K562 (cell line): ENCODE results near the gene IGF2R. TPM values are rescaled to one million over a fixed set of nuclear protein-coding genes. Genes with fewer than 3 reads are reported as not detected.

Experiments used
- CSDE1 ChIP-seq, 2 experiments: fragments of 450-650 bp; IDR thresholded peaks; 2 replicates each; pipeline ENCODE4 v1.6.1; 2016; ENCODE audit warnings: mild to moderate bottlenecking in 1 of 2
- DACH1 ChIP-seq: fragments of 450-650 bp; IDR thresholded peaks from 2 replicates; pipeline ENCODE4 v1.6.1; 2018; ENCODE audit not compliant: partially characterized antibody
- ESRRA ChIP-seq: fragments of 450-650 bp; IDR thresholded peaks from 2 replicates; pipeline ENCODE4 v1.6.1; 2014; ENCODE audit warnings: low read depth, mild to moderate bottlenecking, moderate library complexity, borderline replicate concordance
- FIP1L1 ChIP-seq: fragments of 200-400 bp; formaldehyde crosslinking; IDR thresholded peaks from 2 replicates; pipeline ENCODE4 v1.6.1; 2018; ENCODE audit warnings: mild to moderate bottlenecking, low read depth, low read length; ENCODE audit not compliant: poor library complexity, severe bottlenecking
- HDAC1 ChIP-seq, 2 experiments: fragments of 450-650 bp; IDR thresholded peaks; 2 replicates each; pipeline ENCODE4 v1.6.1; 2016 to 2017; ENCODE audit warnings: inconsistent platforms in 1 of 2, mild to moderate bottlenecking in 1 of 2, moderate library complexity in 1 of 2
- HDAC2 ChIP-seq: fragments of 450-650 bp; IDR thresholded peaks from 2 replicates; pipeline ENCODE4 v1.6.1; 2016; ENCODE audit warnings: mild to moderate bottlenecking
- KDM5B ChIP-seq: fragments of 200-600 bp; sonication (generic); IDR thresholded peaks from 2 replicates; pipeline ENCODE4 v1.6.1; 2012; ENCODE audit warnings: low read depth, mild to moderate bottlenecking, moderate library complexity, low read length, control low read depth, inconsistent platforms; ENCODE audit not compliant: insufficient replicate concordance
- MCM3 ChIP-seq: fragments of 450-650 bp; IDR thresholded peaks from 2 replicates; pipeline ENCODE4 v1.6.1; 2016
- MYBL2 ChIP-seq, 2 experiments: fragments of 450-650 bp in 1 of 2; sonication (generic) in 1 of 2; formaldehyde crosslinking in 1 of 2; IDR thresholded peaks; 2 replicates each; pipeline versions ENCODE4 v1.6.1 to v1.8.1; 2017 to 2022; ENCODE audit warnings: borderline replicate concordance in 1 of 2, inconsistent platforms in 1 of 2, low read depth in 1 of 2, mild to moderate bottlenecking in 1 of 2, missing genetic modification reagents in 1 of 2, moderate library complexity in 1 of 2
- PHB ChIP-seq: fragments of 250-450 bp; sonication (Bioruptor Pico); IDR thresholded peaks from 2 replicates; pipeline ENCODE4 v1.5.0; 2021
- PHF21A ChIP-seq: fragments of 450-650 bp; IDR thresholded peaks from 2 replicates; pipeline ENCODE4 v1.6.1; 2017; ENCODE audit warnings: low read depth, borderline replicate concordance
- TAF1 ChIP-seq: IDR thresholded peaks from 2 replicates; pipeline ENCODE4 v1.6.1; 2011; ENCODE audit warnings: mild to moderate bottlenecking, low read length, moderate library complexity; ENCODE audit not compliant: insufficient read depth, control insufficient read depth, severe bottlenecking; ENCODE audit errors: extremely low read depth
- U2AF1 ChIP-seq: fragments of 200-400 bp; formaldehyde crosslinking; optimal IDR thresholded peaks from 2 replicates; pipeline ENCODE3; 2017; ENCODE audit warnings: mild to moderate bottlenecking, low read depth, low read length, moderate library complexity
- ZKSCAN1 ChIP-seq: fragments of 150-350 bp; IDR thresholded peaks from 2 replicates; pipeline ENCODE4 v1.6.1; 2016; ENCODE audit warnings: low read depth, low read length
- ZNF175 ChIP-seq: fragments of 200-800 bp; sonication (Bioruptor generic); IDR thresholded peaks from 2 replicates; pipeline ENCODE4 v1.6.1; 2016; ENCODE audit warnings: low read depth, mild to moderate bottlenecking, missing genetic modification characterization, missing compliant biosample characterization
- ZNF197 ChIP-seq: fragments of 200-800 bp; sonication (Bioruptor generic); IDR thresholded peaks from 2 replicates; pipeline ENCODE4 v1.6.1; 2016; ENCODE audit warnings: low read depth, missing genetic modification characterization, missing compliant biosample characterization
- ZNF316 ChIP-seq: fragments of 450-650 bp; IDR thresholded peaks from 2 replicates; pipeline ENCODE4 v1.6.1; 2016
- polyA plus RNA-seq, 8 experiments: library from polyadenylated mRNA; depleted of rRNA in 4 of 8; stranded (reverse) in 5 of 8; unstranded in 3 of 8; fragments of >200 nt; fragmentation: Nextera tagmentation in 2 of 8; fragmentation: Illumina TruSeq in 1 of 8; extraction: Ambion mirVana in 2 of 8; extraction: Trizol in 1 of 8; gene quantifications; 2 replicates each; pipeline versions ENCODE4 v1.2.1 to v1.2.3, GENCODE V29; 2011 to 2014; ENCODE audit warnings: inconsistent platforms in 1 of 8, missing spikeins in 1 of 8
- total RNA-seq, 7 experiments: library from RNA; depleted of rRNA in 6 of 7; stranded (reverse); fragments of >200 nt in 6 of 7; fragmentation: Illumina TruSeq in 2 of 7; extraction: Trizol in 2 of 7; gene quantifications; 2 replicates each; pipeline versions ENCODE4 v1.2.1 to v1.2.3, GENCODE V29; 2011 to 2021; ENCODE audit warnings: low replicate concordance in 1 of 7
- TF ChIP-seq, protein P1 (sequence below): fragments of 450-650 bp; formaldehyde crosslinking; conservative IDR thresholded peaks from 2 replicates; pipeline ENCODE4 v1.4.0; 2022; ENCODE audit warnings: mild to moderate bottlenecking, missing genetic modification characterization
- TF ChIP-seq, protein P2 (sequence below): fragments of 450-650 bp; IDR thresholded peaks from 2 replicates; pipeline ENCODE4 v1.6.1; 2016; ENCODE audit warnings: antibody characterized with exemption
- TF ChIP-seq, protein P3 (sequence below): fragments of 250-450 bp; sonication (Bioruptor Pico); IDR thresholded peaks from 2 replicates; pipeline ENCODE4 v1.8.0; 2022; ENCODE audit warnings: moderate library complexity, mild to moderate bottlenecking, inconsistent platforms
- TF ChIP-seq, protein P4 (sequence below): fragments of 450-650 bp; IDR thresholded peaks from 2 replicates; pipeline ENCODE4 v1.6.1; 2017; ENCODE audit warnings: antibody characterized with exemption

IGF2R gene
- total and polyA plus RNA-seq, 9 of the 15 experiments (the other 6 are each of a cell fraction or from before 2014, with no cell fraction given), result 3.5 to 92.3 (median 34.5) TPM

- TF ChIP-seq TAF1, result no peak
- TF ChIP-seq, protein P1, sequence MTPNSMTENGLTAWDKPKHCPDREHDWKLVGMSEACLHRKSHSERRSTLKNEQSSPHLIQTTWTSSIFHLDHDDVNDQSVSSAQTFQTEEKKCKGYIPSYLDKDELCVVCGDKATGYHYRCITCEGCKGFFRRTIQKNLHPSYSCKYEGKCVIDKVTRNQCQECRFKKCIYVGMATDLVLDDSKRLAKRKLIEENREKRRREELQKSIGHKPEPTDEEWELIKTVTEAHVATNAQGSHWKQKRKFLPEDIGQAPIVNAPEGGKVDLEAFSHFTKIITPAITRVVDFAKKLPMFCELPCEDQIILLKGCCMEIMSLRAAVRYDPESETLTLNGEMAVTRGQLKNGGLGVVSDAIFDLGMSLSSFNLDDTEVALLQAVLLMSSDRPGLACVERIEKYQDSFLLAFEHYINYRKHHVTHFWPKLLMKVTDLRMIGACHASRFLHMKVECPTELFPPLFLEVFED (CRISPR knock-in tag), result peak; percentile 94
- no peak for TF ChIP-seq HDAC2
- TF ChIP-seq, protein P2, sequence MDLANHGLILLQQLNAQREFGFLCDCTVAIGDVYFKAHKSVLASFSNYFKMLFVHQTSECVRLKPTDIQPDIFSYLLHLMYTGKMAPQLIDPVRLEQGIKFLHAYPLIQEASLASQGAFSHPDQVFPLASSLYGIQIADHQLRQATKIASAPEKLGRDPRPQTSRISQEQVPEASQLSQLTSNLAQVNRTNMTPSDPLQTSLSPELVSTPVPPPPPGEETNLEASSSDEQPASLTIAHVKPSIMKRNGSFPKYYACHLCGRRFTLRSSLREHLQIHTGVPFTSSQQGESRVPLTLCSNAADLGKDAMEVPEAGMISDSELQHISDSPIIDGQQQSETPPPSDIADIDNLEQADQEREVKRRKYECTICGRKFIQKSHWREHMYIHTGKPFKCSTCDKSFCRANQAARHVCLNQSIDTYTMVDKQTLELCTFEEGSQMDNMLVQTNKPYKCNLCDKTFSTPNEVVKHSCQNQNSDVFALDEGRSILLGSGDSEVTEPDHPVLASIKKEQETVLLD, result 0 out of 2 replicates have a peak, but pooled peaks have one; percentile 71
- no peak for TF ChIP-seq ZNF197
- TF ChIP-seq PHB, result no peak
- TF ChIP-seq ZNF175 (CRISPR knock-in tag), result no peak
- TF ChIP-seq FIP1L1, result no peak
- TF ChIP-seq, protein P3, sequence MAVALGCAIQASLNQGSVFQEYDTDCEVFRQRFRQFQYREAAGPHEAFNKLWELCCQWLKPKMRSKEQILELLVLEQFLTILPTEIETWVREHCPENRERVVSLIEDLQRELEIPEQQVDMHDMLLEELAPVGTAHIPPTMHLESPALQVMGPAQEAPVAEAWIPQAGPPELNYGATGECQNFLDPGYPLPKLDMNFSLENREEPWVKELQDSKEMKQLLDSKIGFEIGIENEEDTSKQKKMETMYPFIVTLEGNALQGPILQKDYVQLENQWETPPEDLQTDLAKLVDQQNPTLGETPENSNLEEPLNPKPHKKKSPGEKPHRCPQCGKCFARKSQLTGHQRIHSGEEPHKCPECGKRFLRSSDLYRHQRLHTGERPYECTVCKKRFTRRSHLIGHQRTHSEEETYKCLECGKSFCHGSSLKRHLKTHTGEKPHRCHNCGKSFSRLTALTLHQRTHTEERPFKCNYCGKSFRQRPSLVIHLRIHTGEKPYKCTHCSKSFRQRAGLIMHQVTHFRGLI (CRISPR knock-in tag), result no peak
- TF ChIP-seq MCM3, result peak; percentile 11; the same call in 1 of the 2 replicates
- no peak for TF ChIP-seq KDM5B
- TF ChIP-seq CSDE1 (IDR thresholded peaks at IDR 0.05), result 0 out of 4 replicates have a peak, but pooled peaks of 1 of the 2 experiments have one; percentile 29
- TF ChIP-seq ZKSCAN1, result no peak
- peak; percentile 64 for TF ChIP-seq U2AF1
- 0 out of 2 replicates have a peak, but pooled peaks have one; percentile 17 for TF ChIP-seq MYBL2 (IDR thresholded peaks at IDR 0.05; ENCODE audit: low read depth)
- no peak for TF ChIP-seq MYBL2 (CRISPR knock-in tag; IDR thresholded peaks at IDR 0.05; ENCODE audit: borderline replicate concordance)
- no peak for TF ChIP-seq PHF21A
- TF ChIP-seq, protein P4, sequence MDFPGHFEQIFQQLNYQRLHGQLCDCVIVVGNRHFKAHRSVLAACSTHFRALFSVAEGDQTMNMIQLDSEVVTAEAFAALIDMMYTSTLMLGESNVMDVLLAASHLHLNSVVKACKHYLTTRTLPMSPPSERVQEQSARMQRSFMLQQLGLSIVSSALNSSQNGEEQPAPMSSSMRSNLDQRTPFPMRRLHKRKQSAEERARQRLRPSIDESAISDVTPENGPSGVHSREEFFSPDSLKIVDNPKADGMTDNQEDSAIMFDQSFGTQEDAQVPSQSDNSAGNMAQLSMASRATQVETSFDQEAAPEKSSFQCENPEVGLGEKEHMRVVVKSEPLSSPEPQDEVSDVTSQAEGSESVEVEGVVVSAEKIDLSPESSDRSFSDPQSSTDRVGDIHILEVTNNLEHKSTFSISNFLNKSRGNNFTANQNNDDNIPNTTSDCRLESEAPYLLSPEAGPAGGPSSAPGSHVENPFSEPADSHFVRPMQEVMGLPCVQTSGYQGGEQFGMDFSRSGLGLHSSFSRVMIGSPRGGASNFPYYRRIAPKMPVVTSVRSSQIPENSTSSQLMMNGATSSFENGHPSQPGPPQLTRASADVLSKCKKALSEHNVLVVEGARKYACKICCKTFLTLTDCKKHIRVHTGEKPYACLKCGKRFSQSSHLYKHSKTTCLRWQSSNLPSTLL, result peak; percentile 35; the same call in 1 of the 2 replicates
- TF ChIP-seq HDAC1 (IDR thresholded peaks at IDR 0.05), result peak in 1 of 2 experiments; percentile 54; a peak in 2 of 4 replicates
- TF ChIP-seq ZNF316, result peak; percentile 14; the same call in 1 of the 2 replicates
- no peak for TF ChIP-seq DACH1
- TF ChIP-seq ESRRA, result no peak
These were observed 12.9 kb upstream of the IGF2R start (continued) for GRCh38 chr6:159955945-159956361.
